Esophagus muscularis mucosa (tissue), 3 donors: ENCODE data around the gene AAK1.
"Not testable (repeated sequence)": the region's sequence is repeated elsewhere in the genome, so short reads cannot be mapped to it uniquely, and the experiment has no call there.

ENCODE experiments used
- POLR2A ChIP-seq: fragments of 450-650 bp; IDR thresholded peaks from one replicate; pipeline ENCODE4 v1.6.1; 2017; ENCODE audit warnings: antibody characterized with exemption, moderate library complexity, mild to moderate bottlenecking, low read depth
- TF ChIP-seq, protein P1 (sequence below), 3 experiments: fragments of 200-600 bp in 2 of 3; fragments of 450-650 bp in 1 of 3; sonication (generic) in 2 of 3; IDR thresholded peaks; one replicate each; pipeline ENCODE4 v1.5.1; 2017 to 2019; ENCODE audit warnings: antibody characterized with exemption in 3 of 3, mild to moderate bottlenecking in 2 of 3, moderate library complexity in 1 of 3

DNA sequence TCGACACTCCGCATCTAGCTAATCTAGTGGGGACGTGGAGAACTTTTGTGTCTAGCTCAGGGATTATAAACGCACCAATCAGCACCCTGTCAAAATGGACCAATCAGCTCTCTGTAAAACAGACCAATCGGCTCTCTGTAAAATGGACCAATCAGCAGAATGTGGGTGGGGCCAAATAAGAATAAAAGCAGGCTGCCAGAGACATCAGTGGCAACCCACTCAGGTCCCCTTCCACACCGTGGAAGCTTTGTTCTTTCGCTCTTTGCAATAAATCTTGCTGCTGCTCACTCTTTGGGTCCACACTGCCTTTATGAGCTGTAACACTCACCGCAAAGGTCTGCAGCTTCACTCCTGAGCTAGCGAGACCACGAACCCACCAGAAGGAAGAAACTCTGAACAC lies 20.7 kb downstream of the AAK1 start:
- TF ChIP-seq, protein P1, sequence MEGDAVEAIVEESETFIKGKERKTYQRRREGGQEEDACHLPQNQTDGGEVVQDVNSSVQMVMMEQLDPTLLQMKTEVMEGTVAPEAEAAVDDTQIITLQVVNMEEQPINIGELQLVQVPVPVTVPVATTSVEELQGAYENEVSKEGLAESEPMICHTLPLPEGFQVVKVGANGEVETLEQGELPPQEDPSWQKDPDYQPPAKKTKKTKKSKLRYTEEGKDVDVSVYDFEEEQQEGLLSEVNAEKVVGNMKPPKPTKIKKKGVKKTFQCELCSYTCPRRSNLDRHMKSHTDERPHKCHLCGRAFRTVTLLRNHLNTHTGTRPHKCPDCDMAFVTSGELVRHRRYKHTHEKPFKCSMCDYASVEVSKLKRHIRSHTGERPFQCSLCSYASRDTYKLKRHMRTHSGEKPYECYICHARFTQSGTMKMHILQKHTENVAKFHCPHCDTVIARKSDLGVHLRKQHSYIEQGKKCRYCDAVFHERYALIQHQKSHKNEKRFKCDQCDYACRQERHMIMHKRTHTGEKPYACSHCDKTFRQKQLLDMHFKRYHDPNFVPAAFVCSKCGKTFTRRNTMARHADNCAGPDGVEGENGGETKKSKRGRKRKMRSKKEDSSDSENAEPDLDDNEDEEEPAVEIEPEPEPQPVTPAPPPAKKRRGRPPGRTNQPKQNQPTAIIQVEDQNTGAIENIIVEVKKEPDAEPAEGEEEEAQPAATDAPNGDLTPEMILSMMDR (IDR thresholded peaks at IDR 0.05), result not testable (repeated sequence)
- not testable (repeated sequence) for TF ChIP-seq POLR2A
